Measurements from ENCODE around the gene DHX38.

Gene DHX38

GRCh38 chr16:72107371-72107770, 13.7 kb downstream of the DHX38 start:
- Histone ChIP-seq H3K9me3 (ENCODE audit: control insufficient read depth in 2 of 2, low read length in 2 of 2) (no peaks in the 10 kb centered on the region), H3K36me3 (ENCODE audit: control insufficient read depth in 2 of 2, insufficient read depth in 2 of 2, low read length in 2 of 2) (peaks cover 93 to 99% of the 10 kb centered on the region in 2 donors), H3K4me3 (ENCODE audit: low read length in 2 of 2) (no peak overlapping the region), H3K27me3 (ENCODE audit: control insufficient read depth in 2 of 2, insufficient read depth in 2 of 2, low read length in 2 of 2) (no peaks in the 10 kb centered on the region), H3K9ac (ENCODE audit: low read depth in 1 of 2, low read length in 2 of 2) (no peak overlapping the region), H3K4me1 (ENCODE audit: control insufficient read depth in 2 of 2, insufficient read depth in 2 of 2, low read length in 2 of 2) (no peaks in the 10 kb centered on the region), H3K27ac (ENCODE audit: low read depth in 2 of 2, low read length in 2 of 2) (no peak overlapping the region)

DNA sequence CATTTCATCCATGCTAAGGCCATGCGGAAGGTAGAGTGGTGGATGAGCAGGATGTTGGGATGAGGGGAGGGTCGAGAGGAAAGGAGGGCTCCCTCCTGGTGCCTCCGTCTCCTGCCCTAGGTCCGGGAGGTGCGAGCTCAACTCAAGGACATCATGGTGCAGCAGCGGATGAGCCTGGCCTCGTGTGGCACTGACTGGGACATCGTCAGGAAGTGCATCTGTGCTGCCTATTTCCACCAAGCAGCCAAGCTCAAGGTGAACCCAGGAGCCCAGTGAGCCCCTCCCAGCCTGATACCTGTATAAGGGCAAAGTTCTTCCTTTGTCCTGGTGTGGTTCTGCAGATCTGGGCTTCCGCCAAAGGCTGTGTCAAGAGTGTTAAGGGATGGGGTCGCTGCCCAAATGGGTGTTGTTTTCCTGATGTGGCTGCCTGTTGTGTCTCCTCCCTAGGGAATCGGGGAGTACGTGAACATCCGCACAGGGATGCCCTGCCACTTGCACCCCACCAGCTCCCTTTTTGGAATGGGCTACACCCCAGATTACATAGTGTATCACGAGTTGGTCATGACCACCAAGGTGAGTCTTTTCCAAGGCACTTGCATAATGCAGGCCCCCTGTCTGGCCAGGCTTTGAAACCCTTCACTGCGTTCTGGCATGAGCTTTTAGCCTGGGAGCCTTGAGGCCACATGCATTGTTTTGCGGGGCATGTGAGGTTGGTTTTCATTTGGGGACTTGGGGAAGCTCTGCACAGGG, 14.9 kb downstream of the DHX38 start:
- Histone ChIP-seq H3K36me3 (ENCODE audit: control insufficient read depth in 2 of 2, insufficient read depth in 2 of 2, low read length in 2 of 2) (peaks cover 85 to 93% of the 10 kb centered on the region in 2 donors), H3K4me3 (ENCODE audit: low read length in 2 of 2) (no peak overlapping the region), H3K9ac (ENCODE audit: low read depth in 1 of 2, low read length in 2 of 2) (no peak overlapping the region), H3K4me1 (ENCODE audit: control insufficient read depth in 2 of 2, insufficient read depth in 2 of 2, low read length in 2 of 2) (no peaks in the 10 kb centered on the region), H3K9me3 (ENCODE audit: control insufficient read depth in 2 of 2, low read length in 2 of 2) (no peaks in the 10 kb centered on the region), H3K27me3 (ENCODE audit: control insufficient read depth in 2 of 2, insufficient read depth in 2 of 2, low read length in 2 of 2) (no peaks in the 10 kb centered on the region), H3K27ac (ENCODE audit: low read depth in 2 of 2, low read length in 2 of 2) (no peak overlapping the region)

DNA sequence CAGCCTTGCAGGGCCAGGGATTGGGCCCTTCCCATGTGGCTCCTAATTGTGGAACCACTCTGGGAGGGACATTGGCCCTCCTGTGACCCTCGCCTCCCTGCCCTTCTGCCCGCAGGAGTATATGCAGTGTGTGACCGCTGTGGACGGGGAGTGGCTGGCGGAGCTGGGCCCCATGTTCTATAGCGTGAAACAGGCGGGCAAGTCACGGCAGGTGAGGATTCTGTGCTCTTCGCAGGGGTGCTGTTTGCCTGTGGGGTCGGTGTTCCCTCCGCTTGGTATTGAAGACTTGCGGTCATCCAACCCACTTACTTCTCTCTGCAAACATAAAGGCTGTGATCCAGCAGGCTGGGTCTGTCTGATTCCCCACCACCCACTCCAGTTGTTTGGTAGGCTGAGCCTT, 15.7 kb downstream of the DHX38 start:
- H3K9me3 ChIP-seq (ENCODE audit: control insufficient read depth in 2 of 2, low read length in 2 of 2) = no peaks in the 10 kb centered on the region
- no peak overlapping the region for H3K9ac ChIP-seq (ENCODE audit: low read depth in 1 of 2, low read length in 2 of 2)
- H3K27me3 ChIP-seq (ENCODE audit: control insufficient read depth in 2 of 2, insufficient read depth in 2 of 2, low read length in 2 of 2) = no peaks in the 10 kb centered on the region
- peaks cover 77 to 87% of the 10 kb centered on the region in 2 donors for H3K36me3 ChIP-seq (ENCODE audit: control insufficient read depth in 2 of 2, insufficient read depth in 2 of 2, low read length in 2 of 2)
- no peak overlapping the region for H3K27ac ChIP-seq (ENCODE audit: low read depth in 2 of 2, low read length in 2 of 2)
- no peak overlapping the region for H3K4me3 ChIP-seq (ENCODE audit: low read length in 2 of 2)
- no peaks in the 10 kb centered on the region for H3K4me1 ChIP-seq (ENCODE audit: control insufficient read depth in 2 of 2, insufficient read depth in 2 of 2, low read length in 2 of 2)

- no peak overlapping the region for H3K27ac ChIP-seq (ENCODE audit: low read depth in 2 of 2, low read length in 2 of 2)
- no peak overlapping the region for H3K9ac ChIP-seq (ENCODE audit: low read depth in 1 of 2, low read length in 2 of 2)
- H3K4me3 ChIP-seq (ENCODE audit: low read length in 2 of 2) = no peak overlapping the region
- H3K27me3 ChIP-seq (ENCODE audit: control insufficient read depth in 2 of 2, insufficient read depth in 2 of 2, low read length in 2 of 2) = no peaks in the 10 kb centered on the region
- H3K36me3 ChIP-seq (ENCODE audit: control insufficient read depth in 2 of 2, insufficient read depth in 2 of 2, low read length in 2 of 2) = peaks cover 70 to 79% of the 10 kb centered on the region in 2 donors
- no peaks in the 10 kb centered on the region for H3K4me1 ChIP-seq (ENCODE audit: control insufficient read depth in 2 of 2, insufficient read depth in 2 of 2, low read length in 2 of 2)
- no peaks in the 10 kb centered on the region for H3K9me3 ChIP-seq (ENCODE audit: control insufficient read depth in 2 of 2, low read length in 2 of 2)
These were observed 16.4 kb downstream of the DHX38 start for GRCh38 chr16:72109966-72110530.

GRCh38 chr16:72110662-72111615, 17.3 kb downstream of the DHX38 start:
- Histone ChIP-seq H3K27me3 (ENCODE audit: control insufficient read depth in 2 of 2, insufficient read depth in 2 of 2, low read length in 2 of 2) (no peaks in the 10 kb centered on the region), H3K4me3 (ENCODE audit: low read length in 2 of 2) (no peak overlapping the region), H3K27ac (ENCODE audit: low read depth in 2 of 2, low read length in 2 of 2) (no peak overlapping the region), H3K36me3 (ENCODE audit: control insufficient read depth in 2 of 2, insufficient read depth in 2 of 2, low read length in 2 of 2) (peaks cover 61 to 70% of the 10 kb centered on the region in 2 donors), H3K4me1 (ENCODE audit: control insufficient read depth in 2 of 2, insufficient read depth in 2 of 2, low read length in 2 of 2) (no peaks in the 10 kb centered on the region), H3K9me3 (ENCODE audit: control insufficient read depth in 2 of 2, low read length in 2 of 2) (no peaks in the 10 kb centered on the region), H3K9ac (ENCODE audit: low read depth in 1 of 2, low read length in 2 of 2) (no peak overlapping the region)

GRCh38 chr16:72111657-72112451, 18.2 kb downstream of the DHX38 start:
- no peaks in the 10 kb centered on the region for H3K4me1 ChIP-seq (ENCODE audit: control insufficient read depth in 2 of 2, insufficient read depth in 2 of 2, low read length in 2 of 2)
- H3K27me3 ChIP-seq (ENCODE audit: control insufficient read depth in 2 of 2, insufficient read depth in 2 of 2, low read length in 2 of 2) = no peaks in the 10 kb centered on the region
- no peak overlapping the region for H3K4me3 ChIP-seq (ENCODE audit: low read length in 2 of 2)
- H3K36me3 ChIP-seq (ENCODE audit: control insufficient read depth in 2 of 2, insufficient read depth in 2 of 2, low read length in 2 of 2) = peaks cover 55 to 62% of the 10 kb centered on the region in 2 donors
- H3K27ac ChIP-seq (ENCODE audit: low read depth in 2 of 2, low read length in 2 of 2) = no peak overlapping the region
- H3K9ac ChIP-seq (ENCODE audit: low read depth in 1 of 2, low read length in 2 of 2) = no peak overlapping the region
- H3K9me3 ChIP-seq (ENCODE audit: control insufficient read depth in 2 of 2, low read length in 2 of 2) = no peaks in the 10 kb centered on the region

DNA sequence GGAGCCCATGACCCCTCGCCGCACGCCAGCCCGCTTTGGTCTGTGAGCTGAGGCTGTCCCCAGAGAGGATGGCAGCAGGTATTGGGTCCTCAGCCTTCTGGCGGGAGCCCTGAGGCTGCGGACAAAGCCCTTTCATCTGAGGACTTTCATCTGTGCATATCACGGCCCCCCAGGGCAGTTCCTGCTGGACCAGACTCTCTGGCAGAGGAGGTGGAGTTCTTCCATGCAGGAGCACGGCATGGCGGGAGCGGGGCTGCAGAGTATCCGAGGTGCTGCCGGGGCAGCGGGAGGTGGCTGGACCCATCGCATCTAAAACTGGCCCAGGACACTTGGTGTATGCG, 18.8 kb downstream of the DHX38 start:
- H3K36me3 ChIP-seq (ENCODE audit: control insufficient read depth in 2 of 2, insufficient read depth in 2 of 2, low read length in 2 of 2) = peaks cover 50 to 56% of the 10 kb centered on the region in 2 donors
- H3K9ac ChIP-seq (ENCODE audit: low read depth in 1 of 2, low read length in 2 of 2) = no peak overlapping the region
- no peaks in the 10 kb centered on the region for H3K4me1 ChIP-seq (ENCODE audit: control insufficient read depth in 2 of 2, insufficient read depth in 2 of 2, low read length in 2 of 2)
- H3K27ac ChIP-seq (ENCODE audit: low read depth in 2 of 2, low read length in 2 of 2) = no peak overlapping the region
- H3K4me3 ChIP-seq (ENCODE audit: low read length in 2 of 2) = no peak overlapping the region
- no peaks in the 10 kb centered on the region for H3K9me3 ChIP-seq (ENCODE audit: control insufficient read depth in 2 of 2, low read length in 2 of 2)
- H3K27me3 ChIP-seq (ENCODE audit: control insufficient read depth in 2 of 2, insufficient read depth in 2 of 2, low read length in 2 of 2) = no peaks in the 10 kb centered on the region

DNA sequence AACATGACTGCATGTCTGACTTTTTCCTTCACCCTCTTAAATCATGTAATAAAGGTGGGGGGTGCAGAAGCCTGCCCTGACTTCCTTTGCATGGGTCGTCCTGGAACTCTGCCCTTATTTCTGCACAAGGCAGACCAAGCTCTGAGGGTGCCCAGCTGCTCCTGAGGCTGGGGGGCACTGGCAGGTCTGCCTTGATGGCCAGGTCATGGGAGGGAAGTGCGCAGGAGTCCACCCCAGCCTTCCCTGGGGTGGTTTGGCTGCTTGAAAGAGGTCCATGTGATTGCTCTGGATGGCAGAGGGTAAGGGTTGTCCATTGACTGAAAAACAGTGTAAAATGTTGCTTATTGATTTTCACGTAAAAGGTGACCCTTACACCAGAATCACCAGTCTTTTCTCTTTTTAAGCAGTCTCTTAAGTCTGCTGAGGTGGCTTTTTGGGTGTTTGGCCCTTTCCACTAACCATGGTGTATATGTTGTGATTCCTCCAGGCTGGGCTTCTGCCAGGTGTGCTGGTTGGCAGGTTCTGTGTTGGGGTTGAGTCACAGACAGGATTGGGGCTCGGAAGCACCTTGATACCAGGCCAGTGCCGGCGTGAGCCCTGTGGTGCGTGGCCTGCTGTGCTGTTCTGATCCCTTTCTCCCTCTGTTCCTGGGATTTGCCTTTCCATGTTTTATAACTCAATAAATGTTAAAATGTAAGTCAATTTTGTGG, 19.4 kb downstream of the DHX38 start:
- no peaks in the 10 kb centered on the region for H3K27me3 ChIP-seq (ENCODE audit: control insufficient read depth in 2 of 2, insufficient read depth in 2 of 2, low read length in 2 of 2)
- H3K27ac ChIP-seq (ENCODE audit: low read depth in 2 of 2, low read length in 2 of 2) = no peak overlapping the region
- H3K4me1 ChIP-seq (ENCODE audit: control insufficient read depth in 2 of 2, insufficient read depth in 2 of 2, low read length in 2 of 2) = no peaks in the 10 kb centered on the region
- H3K36me3 ChIP-seq (ENCODE audit: control insufficient read depth in 2 of 2, insufficient read depth in 2 of 2, low read length in 2 of 2) = peaks cover 44 to 50% of the 10 kb centered on the region in 2 donors
- no peak overlapping the region for H3K9ac ChIP-seq (ENCODE audit: low read depth in 1 of 2, low read length in 2 of 2)
- H3K9me3 ChIP-seq (ENCODE audit: control insufficient read depth in 2 of 2, low read length in 2 of 2) = no peaks in the 10 kb centered on the region
- no peak overlapping the region for H3K4me3 ChIP-seq (ENCODE audit: low read length in 2 of 2)

DNA sequence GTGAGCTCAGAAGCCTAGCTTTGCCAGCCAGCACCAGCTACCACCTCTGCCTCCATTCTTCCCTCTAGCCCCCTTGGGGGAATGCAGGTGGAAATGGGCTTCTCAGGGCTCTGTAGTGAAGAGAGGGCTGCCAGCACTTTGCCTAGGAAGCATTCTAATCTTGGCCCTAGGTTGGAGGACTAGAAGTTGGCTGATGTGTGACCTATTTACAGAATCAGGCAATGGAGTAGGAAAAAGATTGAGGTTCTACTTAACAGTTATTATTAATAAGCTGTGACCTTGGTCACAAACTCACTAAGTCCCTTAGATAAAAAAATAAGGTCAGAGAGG, 19.9 kb downstream of the DHX38 start:
- H3K9ac ChIP-seq (ENCODE audit: low read depth in 1 of 2, low read length in 2 of 2) = no peak overlapping the region
- H3K4me1 ChIP-seq (ENCODE audit: control insufficient read depth in 2 of 2, insufficient read depth in 2 of 2, low read length in 2 of 2) = no peaks in the 10 kb centered on the region
- H3K27me3 ChIP-seq (ENCODE audit: control insufficient read depth in 2 of 2, insufficient read depth in 2 of 2, low read length in 2 of 2) = no peaks in the 10 kb centered on the region
- H3K27ac ChIP-seq (ENCODE audit: low read depth in 2 of 2, low read length in 2 of 2) = no peak overlapping the region
- H3K9me3 ChIP-seq (ENCODE audit: control insufficient read depth in 2 of 2, low read length in 2 of 2) = no peaks in the 10 kb centered on the region
- H3K4me3 ChIP-seq (ENCODE audit: low read length in 2 of 2) = no peak overlapping the region
- H3K36me3 ChIP-seq (ENCODE audit: control insufficient read depth in 2 of 2, insufficient read depth in 2 of 2, low read length in 2 of 2) = peaks cover 39 to 45% of the 10 kb centered on the region in 2 donors
